ENCODE measurements around the gene MAPKAP1.

Gene MAPKAP1

DNA sequence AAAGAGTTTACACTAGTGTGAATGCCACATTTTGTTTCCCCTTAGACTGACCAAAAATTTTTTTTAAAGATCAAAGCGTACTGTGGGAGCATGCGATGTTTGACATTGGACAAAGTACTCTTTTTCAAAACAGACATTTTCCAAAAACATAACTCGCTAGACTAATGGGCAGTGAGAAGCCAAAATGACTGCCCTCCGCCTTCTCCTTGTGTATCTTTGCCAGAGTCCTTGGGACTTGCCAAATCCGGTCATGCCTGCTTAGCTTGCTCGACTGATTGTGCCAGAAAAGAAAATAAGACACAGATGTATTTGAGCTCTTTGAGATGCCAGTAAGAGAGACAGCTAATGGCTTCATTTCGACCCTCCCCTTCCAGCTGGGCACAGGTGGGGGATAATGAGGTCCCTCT is 157.5 kb downstream of the MAPKAP1 start:
- H3K9ac ChIP-seq (ENCODE audit: low read length) = no peak overlapping the region
- H3K9me3 ChIP-seq (ENCODE audit: insufficient read depth, low read length) = no peaks in the 10 kb centered on the region
- H3K27me3 ChIP-seq (ENCODE audit: low read length) = no peaks in the 10 kb centered on the region
- no peak overlapping the region for H3K4me2 ChIP-seq (ENCODE audit: low read depth, low read length, poor library complexity, severe bottlenecking)
- no peaks in the 10 kb centered on the region for H3F3A ChIP-seq (ENCODE audit: insufficient read depth)
- no peak for TF ChIP-seq EZH2phosphoT487 (conservative IDR thresholded peaks at IDR 0.05; ENCODE audit: low read length)
- TF ChIP-seq, protein P1, sequence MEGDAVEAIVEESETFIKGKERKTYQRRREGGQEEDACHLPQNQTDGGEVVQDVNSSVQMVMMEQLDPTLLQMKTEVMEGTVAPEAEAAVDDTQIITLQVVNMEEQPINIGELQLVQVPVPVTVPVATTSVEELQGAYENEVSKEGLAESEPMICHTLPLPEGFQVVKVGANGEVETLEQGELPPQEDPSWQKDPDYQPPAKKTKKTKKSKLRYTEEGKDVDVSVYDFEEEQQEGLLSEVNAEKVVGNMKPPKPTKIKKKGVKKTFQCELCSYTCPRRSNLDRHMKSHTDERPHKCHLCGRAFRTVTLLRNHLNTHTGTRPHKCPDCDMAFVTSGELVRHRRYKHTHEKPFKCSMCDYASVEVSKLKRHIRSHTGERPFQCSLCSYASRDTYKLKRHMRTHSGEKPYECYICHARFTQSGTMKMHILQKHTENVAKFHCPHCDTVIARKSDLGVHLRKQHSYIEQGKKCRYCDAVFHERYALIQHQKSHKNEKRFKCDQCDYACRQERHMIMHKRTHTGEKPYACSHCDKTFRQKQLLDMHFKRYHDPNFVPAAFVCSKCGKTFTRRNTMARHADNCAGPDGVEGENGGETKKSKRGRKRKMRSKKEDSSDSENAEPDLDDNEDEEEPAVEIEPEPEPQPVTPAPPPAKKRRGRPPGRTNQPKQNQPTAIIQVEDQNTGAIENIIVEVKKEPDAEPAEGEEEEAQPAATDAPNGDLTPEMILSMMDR (IDR thresholded peaks at IDR 0.05; ENCODE audit: insufficient read depth, low read length, poor library complexity, severe bottlenecking) = no peak
- no peaks in the 10 kb centered on the region for H4K20me1 ChIP-seq (ENCODE audit: low read depth, low read length)
- H3K79me2 ChIP-seq (ENCODE audit: insufficient read depth, low read length) = no peaks in the 10 kb centered on the region
- H3K9me2 ChIP-seq (replicated peaks; ENCODE audit: insufficient read depth, low read length) = no peaks in the 10 kb centered on the region
- no peak overlapping the region for H2AFZ ChIP-seq (ENCODE audit: low read depth, low read length, severe bottlenecking)
- no peak overlapping the region for H3K4me3 ChIP-seq (ENCODE audit: insufficient read depth, low read length, poor library complexity, severe bottlenecking)
- no peak overlapping the region for H3K27ac ChIP-seq (ENCODE audit: low read depth, low read length)
- no peaks in the 10 kb centered on the region for H3K36me3 ChIP-seq (ENCODE audit: low read length)

DNA sequence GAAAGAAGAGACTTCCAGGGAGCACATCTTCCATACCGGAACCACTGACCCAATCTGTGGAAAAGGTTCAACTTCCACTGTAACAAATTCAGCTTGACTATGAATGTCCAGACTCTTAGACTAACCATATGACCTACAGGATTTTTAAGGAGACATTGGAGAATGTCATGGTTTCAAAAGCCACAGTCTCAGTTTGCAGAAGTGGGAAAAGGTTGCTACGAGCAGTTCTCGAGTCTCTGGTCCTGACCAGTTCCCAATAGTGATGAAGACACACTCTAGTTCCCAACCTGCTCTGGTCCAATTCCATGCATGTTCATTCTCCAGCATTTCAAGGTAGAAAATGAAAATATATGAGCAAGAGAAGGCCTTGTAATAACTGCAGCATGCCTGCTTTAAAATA is 158.0 kb downstream of the MAPKAP1 start:
- Histone ChIP-seq H3K9me2 (replicated peaks; ENCODE audit: insufficient read depth, low read length) (no peaks in the 10 kb centered on the region), H3K27ac (ENCODE audit: low read depth, low read length) (no peak overlapping the region), H3K36me3 (ENCODE audit: low read length) (no peaks in the 10 kb centered on the region), H3K9ac (ENCODE audit: low read length) (no peak overlapping the region), H3K4me3 (ENCODE audit: insufficient read depth, low read length, poor library complexity, severe bottlenecking) (no peak overlapping the region), H4K20me1 (ENCODE audit: low read depth, low read length) (no peaks in the 10 kb centered on the region), H2AFZ (ENCODE audit: low read depth, low read length, severe bottlenecking) (no peak overlapping the region), H3K4me2 (ENCODE audit: low read depth, low read length, poor library complexity, severe bottlenecking) (no peak overlapping the region), H3K79me2 (ENCODE audit: insufficient read depth, low read length) (no peaks in the 10 kb centered on the region), H3F3A (ENCODE audit: insufficient read depth) (no peaks in the 10 kb centered on the region), H3K9me3 (ENCODE audit: insufficient read depth, low read length) (no peaks in the 10 kb centered on the region), H3K27me3 (ENCODE audit: low read length) (no peaks in the 10 kb centered on the region)
- TF ChIP-seq, protein P1 (IDR thresholded peaks at IDR 0.05; ENCODE audit: insufficient read depth, low read length, poor library complexity, severe bottlenecking) = no peak
- no peak for TF ChIP-seq EZH2phosphoT487 (conservative IDR thresholded peaks at IDR 0.05; ENCODE audit: low read length)

DNA sequence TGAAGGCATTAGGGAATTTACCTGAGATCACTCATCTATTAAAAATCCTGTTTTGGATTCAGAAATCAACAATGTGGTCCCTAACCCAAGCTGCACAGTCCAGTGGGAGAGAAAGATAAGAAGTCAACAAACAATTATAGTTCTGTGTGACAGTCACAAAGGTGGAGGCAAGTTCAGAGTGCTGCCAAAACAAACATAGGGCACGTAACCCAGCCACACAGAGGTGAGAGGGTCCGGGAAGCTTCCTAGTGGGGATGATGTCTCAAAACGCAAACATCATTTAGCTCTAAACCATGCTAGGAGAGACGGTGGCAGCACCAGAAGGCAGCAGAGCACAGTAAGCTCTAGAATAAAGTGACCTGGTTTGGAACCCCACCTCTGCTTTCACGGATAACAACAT is 158.9 kb downstream of the MAPKAP1 start:
- no peak overlapping the region for H3K9ac ChIP-seq (ENCODE audit: low read length)
- no peaks in the 10 kb centered on the region for H3K27me3 ChIP-seq (ENCODE audit: low read length)
- no peak overlapping the region for H3K4me2 ChIP-seq (ENCODE audit: low read depth, low read length, poor library complexity, severe bottlenecking)
- H3K27ac ChIP-seq (ENCODE audit: low read depth, low read length) = no peak overlapping the region
- no peak overlapping the region for H2AFZ ChIP-seq (ENCODE audit: low read depth, low read length, severe bottlenecking)
- no peak for TF ChIP-seq EZH2phosphoT487 (conservative IDR thresholded peaks at IDR 0.05; ENCODE audit: low read length)
- TF ChIP-seq, protein P1 (IDR thresholded peaks at IDR 0.05; ENCODE audit: insufficient read depth, low read length, poor library complexity, severe bottlenecking) = no peak
- no peaks in the 10 kb centered on the region for H3K9me2 ChIP-seq (replicated peaks; ENCODE audit: insufficient read depth, low read length)
- no peaks in the 10 kb centered on the region for H4K20me1 ChIP-seq (ENCODE audit: low read depth, low read length)
- H3K36me3 ChIP-seq (ENCODE audit: low read length) = no peaks in the 10 kb centered on the region
- no peaks in the 10 kb centered on the region for H3F3A ChIP-seq (ENCODE audit: insufficient read depth)
- no peak overlapping the region for H3K4me3 ChIP-seq (ENCODE audit: insufficient read depth, low read length, poor library complexity, severe bottlenecking)
- H3K9me3 ChIP-seq (ENCODE audit: insufficient read depth, low read length) = no peaks in the 10 kb centered on the region
- H3K79me2 ChIP-seq (ENCODE audit: insufficient read depth, low read length) = no peaks in the 10 kb centered on the region
